Tibial nerve (tissue), 3 donors: Measurements from ENCODE around the gene BMPR1B.

ENCODE experiments used
- POLR2A ChIP-seq, 2 donors: fragments of 450-650 bp; IDR thresholded peaks; one replicate each; pipeline ENCODE4 v1.6.1; 2017; ENCODE audit warnings: antibody characterized with exemption in 2 of 2, mild to moderate bottlenecking in 2 of 2, moderate library complexity in 2 of 2
- TF ChIP-seq, protein P1 (sequence below), 5 experiments: fragments of 200-600 bp in 3 of 5; fragments of 450-650 bp in 2 of 5; sonication (generic) in 3 of 5; IDR thresholded peaks; one replicate each; pipeline ENCODE4 v1.5.1; 2016 to 2019; ENCODE audit warnings: antibody characterized with exemption in 5 of 5, mild to moderate bottlenecking in 3 of 5, moderate library complexity in 2 of 5

DNA sequence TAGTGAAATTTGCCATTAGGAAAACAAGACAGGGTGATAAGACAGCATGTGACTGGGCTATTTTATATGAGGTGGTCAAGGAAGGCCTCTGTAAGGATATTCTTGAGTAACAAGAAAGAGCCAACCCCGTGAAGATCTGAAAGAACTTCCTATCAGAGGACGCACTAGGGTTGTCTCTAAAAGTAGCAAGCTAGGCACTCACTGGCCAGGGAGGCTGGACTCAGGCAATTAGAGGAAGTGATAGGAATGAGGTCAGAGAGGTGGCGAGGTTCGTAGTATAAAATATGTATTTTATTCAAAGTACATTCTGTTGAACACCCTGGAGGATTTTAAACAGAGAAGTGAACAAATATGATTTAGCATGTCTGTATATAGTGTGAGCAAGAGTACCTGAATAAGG is 4.6 kb downstream of the BMPR1B start:
- TF ChIP-seq, protein P1, sequence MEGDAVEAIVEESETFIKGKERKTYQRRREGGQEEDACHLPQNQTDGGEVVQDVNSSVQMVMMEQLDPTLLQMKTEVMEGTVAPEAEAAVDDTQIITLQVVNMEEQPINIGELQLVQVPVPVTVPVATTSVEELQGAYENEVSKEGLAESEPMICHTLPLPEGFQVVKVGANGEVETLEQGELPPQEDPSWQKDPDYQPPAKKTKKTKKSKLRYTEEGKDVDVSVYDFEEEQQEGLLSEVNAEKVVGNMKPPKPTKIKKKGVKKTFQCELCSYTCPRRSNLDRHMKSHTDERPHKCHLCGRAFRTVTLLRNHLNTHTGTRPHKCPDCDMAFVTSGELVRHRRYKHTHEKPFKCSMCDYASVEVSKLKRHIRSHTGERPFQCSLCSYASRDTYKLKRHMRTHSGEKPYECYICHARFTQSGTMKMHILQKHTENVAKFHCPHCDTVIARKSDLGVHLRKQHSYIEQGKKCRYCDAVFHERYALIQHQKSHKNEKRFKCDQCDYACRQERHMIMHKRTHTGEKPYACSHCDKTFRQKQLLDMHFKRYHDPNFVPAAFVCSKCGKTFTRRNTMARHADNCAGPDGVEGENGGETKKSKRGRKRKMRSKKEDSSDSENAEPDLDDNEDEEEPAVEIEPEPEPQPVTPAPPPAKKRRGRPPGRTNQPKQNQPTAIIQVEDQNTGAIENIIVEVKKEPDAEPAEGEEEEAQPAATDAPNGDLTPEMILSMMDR (IDR thresholded peaks at IDR 0.05) = no peak
- TF ChIP-seq POLR2A (IDR thresholded peaks at IDR 0.05) = no peak
